Stimulated activated CD4-positive, alpha-beta T cell treated with anti-CD3 and anti-CD28 coated beads, Interleukin-4, amount 100 ng/mL, for 4 hours (primary cell): ENCODE results near the gene PRG3.
A peak's percentile ranks its signal among the peaks of the same experiment; 100 is the strongest.
"Not testable (repeated sequence)": the region's sequence is repeated elsewhere in the genome, so short reads cannot be mapped to it uniquely, and the experiment has no call there.

ENCODE experiments used
- DNase-seq, 2 experiments: peaks; one replicate each; pipeline ENCODE4 v3.0.0-alpha.2; 2020

Gene PRG3

GRCh38 chr11:57407941-57408475 lies 27.1 kb upstream of the PRG3 start:
- no peak for DNase-seq

- DNase-seq, result no peak
Measured at GRCh38 chr11:57407010-57407920, 26.3 kb upstream of the PRG3 start.

- peak; percentile 39 to 74 for DNase-seq
Measured at GRCh38 chr11:57406337-57406904, 25.5 kb upstream of the PRG3 start.

GRCh38 chr11:57405271-57405860 lies 24.4 kb upstream of the PRG3 start:
- no peak for DNase-seq

- no peak for DNase-seq
Measured at GRCh38 chr11:57403802-57404147, 22.8 kb upstream of the PRG3 start.

- not testable (repeated sequence) for DNase-seq
Measured at GRCh38 chr11:57403003-57403801, 22.3 kb upstream of the PRG3 start.

GRCh38 chr11:57402188-57403002 lies 21.4 kb upstream of the PRG3 start:
- no peak for DNase-seq

GRCh38 chr11:57399972-57400578 lies 19.1 kb upstream of the PRG3 start:
- DNase-seq, result no peak

GRCh38 chr11:57399221-57399620 lies 18.3 kb upstream of the PRG3 start:
- DNase-seq, result no peak

- DNase-seq, result no peak
Measured at GRCh38 chr11:57397394-57397990, 16.5 kb upstream of the PRG3 start.

- no peak for DNase-seq
Measured at GRCh38 chr11:57396744-57397143, 15.8 kb upstream of the PRG3 start.

GRCh38 chr11:57395905-57396623 lies 15.1 kb upstream of the PRG3 start:
- no peak for DNase-seq

- DNase-seq, result no peak
Measured at GRCh38 chr11:57394203-57394965, 13.4 kb upstream of the PRG3 start.

- no peak for DNase-seq
Measured at GRCh38 chr11:57392763-57393105, 11.8 kb upstream of the PRG3 start.

- DNase-seq, result no peak
Measured at GRCh38 chr11:57392066-57392762, 11.3 kb upstream of the PRG3 start.

- DNase-seq, result no peak
Measured at GRCh38 chr11:57391539-57391938, 10.6 kb upstream of the PRG3 start.

GRCh38 chr11:57391111-57391510 lies 10.2 kb upstream of the PRG3 start:
- no peak for DNase-seq

GRCh38 chr11:57390535-57390934 lies 9.6 kb upstream of the PRG3 start, which contains the start of gene PRG2:
PRG2 (minus strand) TSS chr11:57390650; CDS start chr11:57389944, 706 bp downstream.
- DNase-seq, result no peak
